A549 (cell line): ENCODE data around the gene KCTD3. TPM values are rescaled to one million over a fixed set of nuclear protein-coding genes. Genes with fewer than 3 reads are reported as not detected.

Source experiments
- ATAC-seq, 2 experiments: fragments of 200-7000 bp in 1 of 2; fragments of >200 bp in 1 of 2; cut with Nextera tagmentation in 1 of 2; cut with Tn5 transposase in 1 of 2; 3 replicates each; pipeline versions ENCODE4 v1.8.0 to v1.9.1; 2018 to 2020; ENCODE audit warnings: mild to moderate bottlenecking in 1 of 2, moderate library complexity in 1 of 2
- CTCF ChIA-PET: fragments of 300-600 bp; sonication (Branson Sonifier 250); formaldehyde crosslinking; extraction: SDS; loops from one replicate; lab custom pipeline; 2021; ENCODE audit warnings: antibody characterized with exemption, inconsistent platforms; lab: Yijun Ruan, JAX
- POLR2A ChIA-PET: fragments of 350-600 bp; formaldehyde crosslinking; extraction: SDS; loops from one replicate; lab custom pipeline; 2021; ENCODE audit warnings: antibody characterized with exemption, inconsistent platforms; lab: Yijun Ruan, JAX
- DNase-seq, 2 experiments: peaks; one replicate each; pipeline versions ENCODE4 v3.0.0 to v3.0.0-alpha.2; 2011 to 2016; ENCODE audit warnings: low read depth in 1 of 2, low spot score in 1 of 2
- FAIRE-seq: peaks from 2 replicates; lab custom pipeline; 2011; peaks lifted over from hg19 to GRCh38; lab: Jason Lieb, UNC
- H3K27ac ChIP-seq, 2 experiments: fragments of >200 bp; sonication (Bioruptor Twin); formaldehyde crosslinking; 3 replicates each; pipeline ENCODE4 v1.5.1; 2016 to 2017
- H3K4me1 ChIP-seq: fragments of >200 bp; sonication (Bioruptor Twin); formaldehyde crosslinking; 3 replicates; pipeline ENCODE4 v1.6.1; 2016
- H3K4me2 ChIP-seq: fragments of >200 bp; sonication (Bioruptor Twin); formaldehyde crosslinking; 3 replicates; pipeline ENCODE4 v1.6.1; 2016
- H3K4me3 ChIP-seq: fragments of >200 bp; sonication (Bioruptor Twin); formaldehyde crosslinking; 3 replicates; pipeline ENCODE4 v1.5.1; 2016
- H3K9me3 ChIP-seq: fragments of >200 bp; sonication (Bioruptor Twin); formaldehyde crosslinking; 3 replicates; pipeline ENCODE4 v1.6.1; 2016
- CBX2 ChIP-seq: fragments of 200-600 bp; sonication (generic); IDR thresholded peaks from 2 replicates; pipeline ENCODE4 v1.6.1; 2016; ENCODE audit warnings: low read depth, mild to moderate bottlenecking, borderline replicate concordance
- CEBPB ChIP-seq, 2 experiments: fragments of >200 bp in 1 of 2; sonication (Bioruptor Twin) in 1 of 2; formaldehyde crosslinking in 1 of 2; IDR thresholded peaks; 2 replicates each; pipeline ENCODE4 v1.6.1; 2012 to 2016
- E2F6 ChIP-seq: IDR thresholded peaks from 2 replicates; pipeline ENCODE4 v1.6.1; 2012; ENCODE audit warnings: low read depth, borderline replicate concordance
- EP300 ChIP-seq, 2 experiments: fragments of >200 bp; sonication (Bioruptor Twin); formaldehyde crosslinking; IDR thresholded peaks; 2 replicates in 1 of 2; 3 replicates in 1 of 2; pipeline ENCODE4 v1.6.1; 2016 to 2017
- HDAC2 ChIP-seq: fragments of 200-600 bp; sonication (generic); IDR thresholded peaks from 2 replicates; pipeline ENCODE4 v1.6.1; 2016
- HMGXB4 ChIP-seq: fragments of 250-450 bp; sonication (Bioruptor Pico); IDR thresholded peaks from 2 replicates; pipeline ENCODE4 v1.5.0; 2021; ENCODE audit warnings: mild to moderate bottlenecking, moderate library complexity, borderline replicate concordance
- JUNB ChIP-seq: fragments of >200 bp; sonication (Bioruptor Twin); formaldehyde crosslinking; IDR thresholded peaks from 2 replicates; pipeline ENCODE4 v1.6.1; 2016
- MAZ ChIP-seq: fragments of 150-350 bp; IDR thresholded peaks from 2 replicates; pipeline ENCODE4 v1.6.1; 2014; ENCODE audit warnings: antibody characterized with exemption, low read depth, low read length, borderline replicate concordance
- NR3C1 ChIP-seq: fragments of >200 bp; sonication (Bioruptor Twin); formaldehyde crosslinking; IDR thresholded peaks from 3 replicates; pipeline ENCODE4 v1.6.1; 2017
- PHF8 ChIP-seq: fragments of 200-600 bp; sonication (generic); IDR thresholded peaks from 2 replicates; pipeline ENCODE4 v1.6.1; 2016; ENCODE audit warnings: low read depth, mild to moderate bottlenecking, antibody characterized with exemption, moderate library complexity, borderline replicate concordance
- POLR2AphosphoS2 ChIP-seq: conservative IDR thresholded peaks from 2 replicates; pipeline ENCODE4 v1.6.1; 2012; ENCODE audit warnings: low read length, improper control_type of control experiment, inconsistent platforms
- RARB ChIP-seq: fragments of 250-450 bp; sonication (Bioruptor Pico); IDR thresholded peaks from 2 replicates; pipeline ENCODE4 v1.8.0; 2021; ENCODE audit warnings: mild to moderate bottlenecking, moderate library complexity
- RFX5 ChIP-seq: fragments of 450-650 bp; IDR thresholded peaks from 2 replicates; pipeline ENCODE4 v1.7.1; 2014; ENCODE audit warnings: antibody characterized with exemption, mild to moderate bottlenecking, moderate library complexity
- SMC3 ChIP-seq: fragments of >200 bp; sonication (Bioruptor Twin); formaldehyde crosslinking; IDR thresholded peaks from 3 replicates; pipeline ENCODE4 v1.6.1; 2018; ENCODE audit warnings: inconsistent platforms
- TFCP2L1 ChIP-seq: fragments of 250-450 bp; sonication (Bioruptor Pico); IDR thresholded peaks from 2 replicates; pipeline ENCODE4 v1.5.0; 2021; ENCODE audit warnings: mild to moderate bottlenecking
- TP53 ChIP-seq: fragments of 250-450 bp; sonication (Bioruptor Pico); IDR thresholded peaks from 2 replicates; pipeline ENCODE4 v1.5.0; 2021; ENCODE audit warnings: mild to moderate bottlenecking, moderate library complexity
- WGBS: methylation state at CpG from one replicate; pipeline ENCODE4 v1.1.6; 2017; ENCODE audit errors: missing lambda C conversion rate; 5-methylcytosine and 5-hydroxymethylcytosine counted together
- polyA plus RNA-seq, 4 experiments: library from polyadenylated mRNA; depleted of rRNA in 3 of 4; stranded (reverse); fragments of >200 nt; fragmentation: RNase III in 1 of 4; extraction: RNeasy Plus Mini Kit Qiagen cat#74134 plus additional on column Dnase treatment in 1 of 4; gene quantifications; 2 replicates in 3 of 4; 3 replicates in 1 of 4; pipeline ENCODE4 v1.2.3, GENCODE V29; 2011 to 2017
- TF ChIP-seq, protein P1 (sequence below): IDR thresholded peaks from 2 replicates; pipeline ENCODE4 v1.6.1; 2012
- TF ChIP-seq, protein P2 (sequence below): fragments of >200 bp; sonication (Bioruptor Twin); formaldehyde crosslinking; IDR thresholded peaks from 2 replicates; pipeline ENCODE4 v1.6.1; 2016
- TF ChIP-seq, protein P3 (sequence below): fragments of >200 bp; sonication (Bioruptor Twin); formaldehyde crosslinking; IDR thresholded peaks from 3 replicates; pipeline ENCODE4 v1.5.1; 2016
- TF ChIP-seq, protein P4 (sequence below): fragments of 150-350 bp; IDR thresholded peaks from 2 replicates; pipeline ENCODE4 v1.6.1; 2014; ENCODE audit warnings: low read depth, mild to moderate bottlenecking, low read length

KCTD3 gene
- polyA plus RNA-seq, 2 of the 4 experiments (the other 2 are of a cell fraction), result 33.0 to 69.4 TPM

DNA sequence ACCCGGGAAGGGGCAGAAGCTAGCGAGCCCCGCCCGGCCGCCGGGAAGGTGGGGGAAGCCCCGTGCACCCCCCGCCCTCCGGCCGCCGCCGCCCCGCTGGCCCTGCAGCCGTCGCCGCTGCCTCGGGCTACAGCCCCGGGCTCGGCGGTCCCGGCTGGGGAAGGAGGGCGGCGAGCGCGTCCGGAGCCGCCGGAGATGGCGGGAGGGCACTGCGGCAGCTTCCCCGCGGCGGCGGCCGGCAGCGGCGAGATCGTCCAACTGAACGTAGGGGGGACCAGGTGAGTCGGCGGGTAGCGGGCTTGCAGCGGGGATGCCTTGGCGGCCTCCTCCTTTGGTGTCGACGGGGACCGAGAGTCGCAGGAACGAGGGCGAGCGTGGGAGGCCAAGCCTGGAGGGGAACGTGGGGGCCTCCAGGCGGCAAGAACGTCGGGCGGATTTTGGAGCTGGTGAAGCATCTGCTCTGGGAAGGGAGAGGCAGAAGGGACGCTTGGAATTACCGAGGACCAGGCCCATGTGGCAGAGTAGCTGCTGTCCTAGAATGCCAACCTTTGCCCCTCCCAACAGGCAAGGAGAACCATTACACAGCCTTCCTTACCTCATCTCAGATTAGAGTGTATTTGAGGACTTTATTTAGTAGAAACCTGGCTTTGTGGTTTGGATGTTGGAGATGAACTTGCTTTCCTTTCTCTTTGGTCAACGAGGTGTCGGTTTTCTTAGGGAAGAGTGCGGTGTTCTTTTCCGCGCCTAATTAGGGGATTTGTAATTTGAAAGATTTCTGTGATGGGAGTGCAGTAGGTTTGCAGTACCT is 591 bp downstream of the KCTD3 start:
- TF ChIP-seq PHF8 (peak; percentile 46), JUNB (no peak)
- TF ChIP-seq, protein P1, sequence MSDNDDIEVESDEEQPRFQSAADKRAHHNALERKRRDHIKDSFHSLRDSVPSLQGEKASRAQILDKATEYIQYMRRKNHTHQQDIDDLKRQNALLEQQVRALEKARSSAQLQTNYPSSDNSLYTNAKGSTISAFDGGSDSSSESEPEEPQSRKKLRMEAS, result peak; percentile 72; the same call in 1 of the 2 replicates
- TF ChIP-seq, all 56 proteins: peak for 2
- 3% methylated on average over 17 of the region's 63 CpGs for WGBS
- ATAC-seq, result peak; percentile 81 to 85
- peak overlapping the region; percentile 93 to 98 for H3K27ac ChIP-seq
- no peak for FAIRE-seq
- no peaks in the 10 kb centered on the region for H3K9me3 ChIP-seq
- peak overlapping the region; percentile 95 for H3K4me2 ChIP-seq
- DNase-seq, result peak; percentile 65 to 77
- ChIA-PET CTCF (interaction anchor here (1.0 kb wide), 1 partner anchor 38 kb away, joined by 3 read pairs; no protein-coding TSS in a partner anchor), POLR2A (no interaction called here)
- H3K4me3 ChIP-seq, result peak overlapping the region; percentile 78
- peaks cover 32% of the 10 kb centered on the region for H3K4me1 ChIP-seq

GRCh38 chr1:215568299-215568692 is 1.2 kb downstream of the KCTD3 start:
- ChIA-PET CTCF (interaction anchor here (1.0 kb wide), 1 partner anchor 38 kb away, joined by 3 read pairs; no protein-coding TSS in a partner anchor), POLR2A (no interaction called here)
- H3K27ac ChIP-seq, result peak overlapping the region; percentile 93 to 98
- ATAC-seq (peak; percentile 26 to 44; a peak in 4 of 6 replicates), DNase-seq (peak; percentile 24 to 25), FAIRE-seq (no peak)
- H3K4me2 ChIP-seq, result peak overlapping the region; percentile 95
- WGBS, result 9% methylated on average over 5 of the region's 5 CpGs
- no peaks in the 10 kb centered on the region for H3K9me3 ChIP-seq
- peaks cover 37% of the 10 kb centered on the region for H3K4me1 ChIP-seq
- TF ChIP-seq EP300 (IDR thresholded peaks at IDR 0.05), result no peak
- no peak for TF ChIP-seq TFCP2L1 (CRISPR knock-in tag)
- no peak for TF ChIP-seq RFX5
- no peak for TF ChIP-seq PHF8
- TF ChIP-seq, protein P2, sequence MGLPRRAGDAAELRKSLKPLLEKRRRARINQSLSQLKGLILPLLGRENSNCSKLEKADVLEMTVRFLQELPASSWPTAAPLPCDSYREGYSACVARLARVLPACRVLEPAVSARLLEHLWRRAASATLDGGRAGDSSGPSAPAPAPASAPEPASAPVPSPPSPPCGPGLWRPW, result no peak
- TF ChIP-seq TP53, result no peak
- TF ChIP-seq, protein P3, sequence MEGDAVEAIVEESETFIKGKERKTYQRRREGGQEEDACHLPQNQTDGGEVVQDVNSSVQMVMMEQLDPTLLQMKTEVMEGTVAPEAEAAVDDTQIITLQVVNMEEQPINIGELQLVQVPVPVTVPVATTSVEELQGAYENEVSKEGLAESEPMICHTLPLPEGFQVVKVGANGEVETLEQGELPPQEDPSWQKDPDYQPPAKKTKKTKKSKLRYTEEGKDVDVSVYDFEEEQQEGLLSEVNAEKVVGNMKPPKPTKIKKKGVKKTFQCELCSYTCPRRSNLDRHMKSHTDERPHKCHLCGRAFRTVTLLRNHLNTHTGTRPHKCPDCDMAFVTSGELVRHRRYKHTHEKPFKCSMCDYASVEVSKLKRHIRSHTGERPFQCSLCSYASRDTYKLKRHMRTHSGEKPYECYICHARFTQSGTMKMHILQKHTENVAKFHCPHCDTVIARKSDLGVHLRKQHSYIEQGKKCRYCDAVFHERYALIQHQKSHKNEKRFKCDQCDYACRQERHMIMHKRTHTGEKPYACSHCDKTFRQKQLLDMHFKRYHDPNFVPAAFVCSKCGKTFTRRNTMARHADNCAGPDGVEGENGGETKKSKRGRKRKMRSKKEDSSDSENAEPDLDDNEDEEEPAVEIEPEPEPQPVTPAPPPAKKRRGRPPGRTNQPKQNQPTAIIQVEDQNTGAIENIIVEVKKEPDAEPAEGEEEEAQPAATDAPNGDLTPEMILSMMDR, result no peak
- TF ChIP-seq SMC3, result no peak
- no peak for TF ChIP-seq E2F6
- peak overlapping the region; percentile 78 for H3K4me3 ChIP-seq

- H3K4me1 ChIP-seq, result peaks cover 39% of the 10 kb centered on the region
- no peaks in the 10 kb centered on the region for H3K9me3 ChIP-seq
- peak overlapping the region; percentile 10 to 16; a peak in 1 of 6 replicates for H3K27ac ChIP-seq
- FAIRE-seq (no peak), DNase-seq (no peak), ATAC-seq (no peak)
- peak overlapping the region; percentile 95 for H3K4me2 ChIP-seq
- peak overlapping the region; percentile 78; the same call in 2 of the 3 replicates for H3K4me3 ChIP-seq
- WGBS, result 40% methylated on average over 3 of the region's 3 CpGs
- ChIA-PET CTCF (interaction anchor here (0.6 to 0.7 kb wide), 3 partner anchors 112 to 883 kb away, joined by 3 read pairs; no protein-coding TSS in a partner anchor), POLR2A (interaction anchor here (0.7 kb wide), 1 partner anchor 41 kb away, joined by 6 read pairs; no protein-coding TSS in a partner anchor)
- TF ChIP-seq NR3C1 (no peak), RARB (CRISPR knock-in tag) (no peak), CEBPB (IDR thresholded peaks at IDR 0.05) (no peak), HMGXB4 (CRISPR knock-in tag) (no peak), POLR2AphosphoS2 (no peak), HDAC2 (no peak), MAZ (no peak), JUNB (no peak), CBX2 (no peak)
- TF ChIP-seq, protein P3, result no peak
- TF ChIP-seq, protein P2, result no peak
- TF ChIP-seq, protein P4, sequence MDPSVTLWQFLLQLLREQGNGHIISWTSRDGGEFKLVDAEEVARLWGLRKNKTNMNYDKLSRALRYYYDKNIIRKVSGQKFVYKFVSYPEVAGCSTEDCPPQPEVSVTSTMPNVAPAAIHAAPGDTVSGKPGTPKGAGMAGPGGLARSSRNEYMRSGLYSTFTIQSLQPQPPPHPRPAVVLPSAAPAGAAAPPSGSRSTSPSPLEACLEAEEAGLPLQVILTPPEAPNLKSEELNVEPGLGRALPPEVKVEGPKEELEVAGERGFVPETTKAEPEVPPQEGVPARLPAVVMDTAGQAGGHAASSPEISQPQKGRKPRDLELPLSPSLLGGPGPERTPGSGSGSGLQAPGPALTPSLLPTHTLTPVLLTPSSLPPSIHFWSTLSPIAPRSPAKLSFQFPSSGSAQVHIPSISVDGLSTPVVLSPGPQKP, result no peak
Measured at GRCh38 chr1:215569986-215570824, 3.1 kb downstream of the KCTD3 start.
